Liver (tissue), 9 donors: Measurements from ENCODE around the gene ANO7. TPM values are rescaled to one million over a fixed set of nuclear protein-coding genes. Genes with fewer than 3 reads are reported as not detected.

Experiments
- DNase-seq: peaks from one replicate; pipeline ENCODE4 v3.0.0-alpha.2; 2017; ENCODE audit warnings: low spot score
- H3K27ac ChIP-seq, 2 donors: one replicate each; pipeline ENCODE4 v1.7.0; 2013; ENCODE audit warnings: inconsistent platforms in 2 of 2, low read length in 2 of 2, control low read depth in 1 of 2, low read depth in 1 of 2, mild to moderate bottlenecking in 1 of 2
- H3K27me3 ChIP-seq, 4 donors: one replicate each; pipeline versions ENCODE4 v1.6.1 to v1.7.0; 2013; ENCODE audit warnings: low read length in 3 of 4, inconsistent platforms in 1 of 4, mild to moderate bottlenecking in 1 of 4, moderate library complexity in 1 of 4; ENCODE audit not compliant: control insufficient read depth in 4 of 4, insufficient read depth in 4 of 4
- H3K36me3 ChIP-seq, 4 donors: one replicate each; pipeline versions ENCODE4 v1.6.1 to v1.7.0; 2013; ENCODE audit warnings: low read length in 3 of 4, mild to moderate bottlenecking in 3 of 4, low read depth in 1 of 4, moderate library complexity in 1 of 4; ENCODE audit not compliant: control insufficient read depth in 4 of 4, insufficient read depth in 3 of 4
- H3K4me1 ChIP-seq, 4 donors: one replicate each; pipeline versions ENCODE4 v1.6.1 to v1.7.0; 2013; ENCODE audit warnings: low read length in 3 of 4, mild to moderate bottlenecking in 3 of 4, moderate library complexity in 1 of 4; ENCODE audit not compliant: control insufficient read depth in 4 of 4, insufficient read depth in 4 of 4
- H3K4me3 ChIP-seq, 3 donors: one replicate each; pipeline versions ENCODE4 v1.6.1 to v1.7.0; 2013; ENCODE audit warnings: low read length in 3 of 3, control low read depth in 1 of 3, low read depth in 1 of 3, mild to moderate bottlenecking in 1 of 3
- H3K9ac ChIP-seq, 2 donors: one replicate each; pipeline ENCODE4 v1.7.0; 2013; ENCODE audit warnings: low read length in 2 of 2, mild to moderate bottlenecking in 2 of 2, moderate library complexity in 2 of 2, control low read depth in 1 of 2, low read depth in 1 of 2
- H3K9me3 ChIP-seq, 4 donors: one replicate each; pipeline versions ENCODE4 v1.6.1 to v1.7.0; 2013; ENCODE audit warnings: low read length in 3 of 4; ENCODE audit not compliant: control insufficient read depth in 4 of 4
- ATF3 ChIP-seq: IDR thresholded peaks from 2 replicates; pipeline ENCODE4 v1.6.1; 2016; ENCODE audit warnings: antibody characterized with exemption
- CTCF ChIP-seq: fragments of 150-350 bp; IDR thresholded peaks from 2 replicates; pipeline ENCODE4 v1.5.1; 2017; ENCODE audit warnings: improper control_type of control experiment, low read depth, low read length; ENCODE audit not compliant: missing input control
- EGR1 ChIP-seq, 2 donors: IDR thresholded peaks; 2 replicates each; pipeline ENCODE4 v1.6.1; 2016 to 2018; ENCODE audit warnings: antibody characterized with exemption in 2 of 2, low read depth in 2 of 2
- FOXA1 ChIP-seq: IDR thresholded peaks from 2 replicates; pipeline ENCODE4 v1.6.1; 2016; ENCODE audit warnings: antibody characterized with exemption
- FOXA2 ChIP-seq: IDR thresholded peaks from 2 replicates; pipeline ENCODE4 v1.6.1; 2016; ENCODE audit warnings: antibody characterized with exemption
- GABPA ChIP-seq, 2 donors: IDR thresholded peaks in 1 of 2; conservative IDR thresholded peaks in 1 of 2; 2 replicates each; pipeline ENCODE4 v1.6.1; 2016; ENCODE audit warnings: antibody characterized with exemption in 2 of 2, mild to moderate bottlenecking in 1 of 2, moderate library complexity in 1 of 2
- HNF4A ChIP-seq, 2 donors: conservative IDR thresholded peaks; 2 replicates each; pipeline ENCODE4 v1.6.1; 2016; ENCODE audit warnings: antibody characterized with exemption in 2 of 2, mild to moderate bottlenecking in 2 of 2
- HNF4G ChIP-seq: IDR thresholded peaks from 2 replicates; pipeline ENCODE4 v1.6.1; 2016; ENCODE audit warnings: antibody characterized with exemption
- JUND ChIP-seq, 2 donors: IDR thresholded peaks; 2 replicates each; pipeline ENCODE4 v1.6.1; 2016; ENCODE audit warnings: antibody characterized with exemption in 2 of 2
- MAX ChIP-seq: IDR thresholded peaks from 2 replicates; pipeline ENCODE4 v1.6.1; 2016; ENCODE audit warnings: antibody characterized with exemption
- NR2F2 ChIP-seq: IDR thresholded peaks from 2 replicates; pipeline ENCODE4 v1.6.1; 2016; ENCODE audit warnings: antibody characterized with exemption
- RAD21 ChIP-seq, 2 donors: IDR thresholded peaks; 2 replicates each; pipeline ENCODE4 v1.6.1; 2016; ENCODE audit warnings: antibody characterized with exemption in 2 of 2, mild to moderate bottlenecking in 2 of 2
- SP1 ChIP-seq: IDR thresholded peaks from 2 replicates; pipeline ENCODE4 v1.6.1; 2018; ENCODE audit warnings: antibody characterized with exemption, mild to moderate bottlenecking
- TAF1 ChIP-seq: conservative IDR thresholded peaks from 2 replicates; pipeline ENCODE4 v1.6.1; 2016; ENCODE audit warnings: antibody characterized with exemption, mild to moderate bottlenecking
- YY1 ChIP-seq: IDR thresholded peaks from 2 replicates; pipeline ENCODE4 v1.6.1; 2016; ENCODE audit warnings: antibody characterized with exemption, mild to moderate bottlenecking
- ZBTB33 ChIP-seq: IDR thresholded peaks from 2 replicates; pipeline ENCODE4 v1.6.1; 2016; ENCODE audit warnings: antibody characterized with exemption
- WGBS: extraction: QIAGEN DNeasy Blood & Tissue Kit; methylation state at CpG from one replicate; pipeline ENCODE4 v1.1.7; 2013; 5-methylcytosine and 5-hydroxymethylcytosine counted together
- polyA plus RNA-seq, 2 donors: library from polyadenylated mRNA; stranded (reverse) in 1 of 2; unstranded in 1 of 2; fragments of 200-250 nt in 1 of 2; fragments of >200 nt in 1 of 2; fragmentation: Nextera tagmentation in 1 of 2; extraction: Ambion mirVana in 1 of 2; gene quantifications; one replicate each; pipeline versions ENCODE4 v1.2.1 to v1.2.3, GENCODE V29; 2013 to 2015
- total RNA-seq, 2 donors: library from RNA; depleted of rRNA; stranded (reverse); fragments of >200 nt; gene quantifications; one replicate each; pipeline ENCODE4 v1.2.3, GENCODE V29; 2014
- TF ChIP-seq, protein P1 (sequence below): IDR thresholded peaks from 2 replicates; pipeline ENCODE4 v1.6.1; 2016; ENCODE audit warnings: antibody characterized with exemption, mild to moderate bottlenecking
- donor health status: healthy.
- donor health status: healthy.
- donor health status: healthy.
- donor health status: healthy.
- donor health status: healthy.

The ANO7 gene
- total and polyA plus RNA-seq, 4 donors = 0.25 to 0.70 (median 0.45) TPM

- 89% methylated on average over 42 of the region's 42 CpGs for WGBS
- no peaks in the 10 kb centered on the region for H3K4me1 ChIP-seq
- H3K4me3 ChIP-seq = no peak overlapping the region
- DNase-seq = no peak
- TF ChIP-seq YY1 = no peak
- TF ChIP-seq RAD21 (IDR thresholded peaks at IDR 0.05) = no peak
- TF ChIP-seq, protein P1, sequence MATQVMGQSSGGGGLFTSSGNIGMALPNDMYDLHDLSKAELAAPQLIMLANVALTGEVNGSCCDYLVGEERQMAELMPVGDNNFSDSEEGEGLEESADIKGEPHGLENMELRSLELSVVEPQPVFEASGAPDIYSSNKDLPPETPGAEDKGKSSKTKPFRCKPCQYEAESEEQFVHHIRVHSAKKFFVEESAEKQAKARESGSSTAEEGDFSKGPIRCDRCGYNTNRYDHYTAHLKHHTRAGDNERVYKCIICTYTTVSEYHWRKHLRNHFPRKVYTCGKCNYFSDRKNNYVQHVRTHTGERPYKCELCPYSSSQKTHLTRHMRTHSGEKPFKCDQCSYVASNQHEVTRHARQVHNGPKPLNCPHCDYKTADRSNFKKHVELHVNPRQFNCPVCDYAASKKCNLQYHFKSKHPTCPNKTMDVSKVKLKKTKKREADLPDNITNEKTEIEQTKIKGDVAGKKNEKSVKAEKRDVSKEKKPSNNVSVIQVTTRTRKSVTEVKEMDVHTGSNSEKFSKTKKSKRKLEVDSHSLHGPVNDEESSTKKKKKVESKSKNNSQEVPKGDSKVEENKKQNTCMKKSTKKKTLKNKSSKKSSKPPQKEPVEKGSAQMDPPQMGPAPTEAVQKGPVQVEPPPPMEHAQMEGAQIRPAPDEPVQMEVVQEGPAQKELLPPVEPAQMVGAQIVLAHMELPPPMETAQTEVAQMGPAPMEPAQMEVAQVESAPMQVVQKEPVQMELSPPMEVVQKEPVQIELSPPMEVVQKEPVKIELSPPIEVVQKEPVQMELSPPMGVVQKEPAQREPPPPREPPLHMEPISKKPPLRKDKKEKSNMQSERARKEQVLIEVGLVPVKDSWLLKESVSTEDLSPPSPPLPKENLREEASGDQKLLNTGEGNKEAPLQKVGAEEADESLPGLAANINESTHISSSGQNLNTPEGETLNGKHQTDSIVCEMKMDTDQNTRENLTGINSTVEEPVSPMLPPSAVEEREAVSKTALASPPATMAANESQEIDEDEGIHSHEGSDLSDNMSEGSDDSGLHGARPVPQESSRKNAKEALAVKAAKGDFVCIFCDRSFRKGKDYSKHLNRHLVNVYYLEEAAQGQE = no peak
- no peak for TF ChIP-seq SP1
- no peak for TF ChIP-seq FOXA1
- TF ChIP-seq HNF4G = no peak
- no peak for TF ChIP-seq HNF4A (conservative IDR thresholded peaks at IDR 0.05)
- TF ChIP-seq ZBTB33 = no peak
- TF ChIP-seq ATF3 = no peak
- TF ChIP-seq JUND (IDR thresholded peaks at IDR 0.05) = no peak
- no peak for TF ChIP-seq MAX
- no peak for TF ChIP-seq TAF1
- TF ChIP-seq NR2F2 = no peak
- no peak for TF ChIP-seq EGR1 (IDR thresholded peaks at IDR 0.05; ENCODE audit: low read depth in 2 of 2)
- TF ChIP-seq FOXA2 = no peak
- no peak for TF ChIP-seq GABPA (IDR thresholded peaks at IDR 0.05 in 1 of 2, conservative IDR thresholded peaks at IDR 0.05 in 1 of 2)
- no peak for TF ChIP-seq CTCF
- H3K9me3 ChIP-seq = no peaks in the 10 kb centered on the region
- no peaks in the 10 kb centered on the region for H3K36me3 ChIP-seq
- no peaks in the 10 kb centered on the region for H3K27me3 ChIP-seq
- H3K27ac ChIP-seq = no peak overlapping the region
- H3K9ac ChIP-seq = no peak overlapping the region
These were observed 11.7 kb downstream of the ANO7 start for GRCh38 chr2:241199897-241200821.
